Measurements from ENCODE around the gene TEC.

TEC gene

DNA sequence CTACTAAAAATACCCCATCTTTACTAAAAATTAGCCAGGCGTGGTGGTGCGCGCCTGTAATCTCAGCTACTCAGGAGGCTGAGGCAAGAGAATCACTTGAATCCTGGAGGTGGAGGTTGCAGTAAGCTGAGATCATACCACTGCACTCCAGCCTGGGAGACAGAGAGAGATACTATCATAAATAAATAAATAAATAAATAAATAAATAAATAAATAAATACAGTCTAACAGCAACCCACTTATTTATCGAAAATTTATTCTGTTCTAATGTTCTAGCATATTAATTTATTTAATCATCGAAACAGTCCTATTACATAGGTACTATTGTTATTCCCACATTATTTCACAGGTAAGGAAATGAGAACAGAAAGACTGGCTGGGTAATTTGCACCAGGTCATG lies 117.4 kb downstream of the TEC start:
- Histone ChIP-seq H3K4me1 (ENCODE audit: insufficient read depth, poor library complexity, severe bottlenecking) (no peaks in the 10 kb centered on the region), H3K27me3 (ENCODE audit: insufficient read depth, poor library complexity, severe bottlenecking) (no peaks in the 10 kb centered on the region), H3K36me3 (ENCODE audit: low read depth) (no peaks in the 10 kb centered on the region), H3K27ac (ENCODE audit: poor library complexity, severe bottlenecking) (no peak overlapping the region), H3K4me3 (ENCODE audit: severe bottlenecking) (no peak overlapping the region), H3K9me3 (ENCODE audit: severe bottlenecking) (peaks cover 4% of the 10 kb centered on the region)
- DNase-seq (ENCODE audit: low spot score) (no peak), ATAC-seq (ENCODE audit: low read depth) (no peak)
- TF ChIP-seq, protein P1, sequence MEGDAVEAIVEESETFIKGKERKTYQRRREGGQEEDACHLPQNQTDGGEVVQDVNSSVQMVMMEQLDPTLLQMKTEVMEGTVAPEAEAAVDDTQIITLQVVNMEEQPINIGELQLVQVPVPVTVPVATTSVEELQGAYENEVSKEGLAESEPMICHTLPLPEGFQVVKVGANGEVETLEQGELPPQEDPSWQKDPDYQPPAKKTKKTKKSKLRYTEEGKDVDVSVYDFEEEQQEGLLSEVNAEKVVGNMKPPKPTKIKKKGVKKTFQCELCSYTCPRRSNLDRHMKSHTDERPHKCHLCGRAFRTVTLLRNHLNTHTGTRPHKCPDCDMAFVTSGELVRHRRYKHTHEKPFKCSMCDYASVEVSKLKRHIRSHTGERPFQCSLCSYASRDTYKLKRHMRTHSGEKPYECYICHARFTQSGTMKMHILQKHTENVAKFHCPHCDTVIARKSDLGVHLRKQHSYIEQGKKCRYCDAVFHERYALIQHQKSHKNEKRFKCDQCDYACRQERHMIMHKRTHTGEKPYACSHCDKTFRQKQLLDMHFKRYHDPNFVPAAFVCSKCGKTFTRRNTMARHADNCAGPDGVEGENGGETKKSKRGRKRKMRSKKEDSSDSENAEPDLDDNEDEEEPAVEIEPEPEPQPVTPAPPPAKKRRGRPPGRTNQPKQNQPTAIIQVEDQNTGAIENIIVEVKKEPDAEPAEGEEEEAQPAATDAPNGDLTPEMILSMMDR (IDR thresholded peaks at IDR 0.05; ENCODE audit: poor library complexity, severe bottlenecking) = no peak

DNA sequence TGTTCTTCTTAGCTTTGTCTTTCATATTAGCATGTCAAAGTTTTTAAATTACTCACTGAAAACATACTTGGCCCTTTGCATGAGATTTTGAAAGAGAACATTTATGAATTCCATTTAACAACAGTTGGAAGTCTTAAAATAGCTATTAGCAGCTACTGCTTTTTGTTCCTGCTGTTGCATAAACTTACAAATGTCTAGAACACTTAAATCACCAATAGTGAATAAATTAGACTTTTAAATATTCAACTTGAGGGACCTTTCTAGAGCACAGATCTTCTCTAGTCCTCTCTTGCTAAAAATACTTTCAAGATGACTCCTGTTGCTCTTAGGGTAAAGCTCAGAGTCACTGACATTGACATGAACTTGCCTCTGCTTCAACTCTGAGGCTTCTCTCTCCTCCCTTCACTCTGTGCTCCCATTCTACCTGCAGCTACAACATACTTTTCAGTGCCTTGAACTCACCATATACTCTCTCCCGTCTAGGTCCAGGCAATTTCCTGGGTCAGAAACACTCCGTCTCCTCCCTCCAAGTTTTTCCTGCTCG lies 119.7 kb downstream of the TEC start:
- Histone ChIP-seq H3K27ac (ENCODE audit: poor library complexity, severe bottlenecking) (no peak overlapping the region), H3K36me3 (ENCODE audit: low read depth) (no peaks in the 10 kb centered on the region), H3K4me1 (ENCODE audit: insufficient read depth, poor library complexity, severe bottlenecking) (no peaks in the 10 kb centered on the region), H3K9me3 (ENCODE audit: severe bottlenecking) (peaks cover 4% of the 10 kb centered on the region), H3K4me3 (ENCODE audit: severe bottlenecking) (no peak overlapping the region), H3K27me3 (ENCODE audit: insufficient read depth, poor library complexity, severe bottlenecking) (no peaks in the 10 kb centered on the region)
- TF ChIP-seq, protein P1 (IDR thresholded peaks at IDR 0.05; ENCODE audit: poor library complexity, severe bottlenecking) = no peak
- ATAC-seq (ENCODE audit: low read depth) (no peak), DNase-seq (ENCODE audit: low spot score) (no peak)

DNA sequence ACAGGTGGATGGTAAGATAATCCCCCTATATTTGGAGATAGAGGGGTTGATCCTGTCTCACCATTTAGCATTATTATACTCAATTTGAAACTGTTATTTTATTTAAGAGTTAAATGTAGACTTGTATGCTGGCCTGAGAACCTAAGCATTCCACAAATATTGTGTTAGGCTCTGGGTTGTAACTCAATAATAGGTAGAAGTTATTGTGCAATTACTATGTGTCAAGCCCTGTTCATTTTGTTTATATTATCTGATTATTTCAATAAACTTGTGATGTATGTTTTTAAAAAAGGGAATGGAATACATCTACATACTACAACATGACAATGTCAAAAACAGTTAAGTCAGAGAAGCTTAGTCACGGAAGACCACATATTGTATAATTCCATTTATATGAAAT lies 122.0 kb downstream of the TEC start:
- H3K9me3 ChIP-seq (ENCODE audit: severe bottlenecking) = no peaks in the 10 kb centered on the region

DNA sequence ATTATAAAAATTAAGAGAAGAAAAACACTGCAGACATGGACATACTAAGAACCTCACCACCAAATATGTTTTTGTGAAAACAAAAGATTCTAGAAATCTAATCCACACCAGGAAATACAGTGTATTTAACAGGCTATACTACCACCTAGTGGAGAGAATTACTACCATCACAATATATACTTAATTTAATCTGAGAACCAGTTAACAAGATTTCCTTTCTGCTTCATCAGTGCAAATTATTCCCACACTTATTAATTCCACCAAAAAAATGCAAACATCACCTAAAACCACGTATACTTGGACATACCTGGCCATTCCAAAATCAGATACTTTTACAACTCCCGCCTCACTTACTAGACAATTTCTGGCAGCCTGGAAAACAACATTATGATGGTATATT lies 128.6 kb downstream of the TEC start:
- Histone ChIP-seq H3K9me3 (ENCODE audit: severe bottlenecking) (no peaks in the 10 kb centered on the region), H3K27ac (ENCODE audit: poor library complexity, severe bottlenecking) (no peak overlapping the region), H3K27me3 (ENCODE audit: insufficient read depth, poor library complexity, severe bottlenecking) (no peaks in the 10 kb centered on the region), H3K4me3 (ENCODE audit: severe bottlenecking) (no peak overlapping the region), H3K4me1 (ENCODE audit: insufficient read depth, poor library complexity, severe bottlenecking) (no peaks in the 10 kb centered on the region), H3K36me3 (ENCODE audit: low read depth) (no peaks in the 10 kb centered on the region)
- ATAC-seq (ENCODE audit: low read depth) = peak; percentile 65
- TF ChIP-seq, protein P1 (IDR thresholded peaks at IDR 0.05; ENCODE audit: poor library complexity, severe bottlenecking) = peak; percentile 76
- DNase-seq (ENCODE audit: low spot score) = no peak

More for the DNA sequence above, 122.0 kb downstream of the TEC start:
- Histone ChIP-seq H3K36me3 (ENCODE audit: low read depth) (no peaks in the 10 kb centered on the region), H3K27ac (ENCODE audit: poor library complexity, severe bottlenecking) (no peak overlapping the region), H3K4me1 (ENCODE audit: insufficient read depth, poor library complexity, severe bottlenecking) (no peaks in the 10 kb centered on the region), H3K27me3 (ENCODE audit: insufficient read depth, poor library complexity, severe bottlenecking) (no peaks in the 10 kb centered on the region), H3K4me3 (ENCODE audit: severe bottlenecking) (no peak overlapping the region)
- ATAC-seq (ENCODE audit: low read depth) = no peak
- TF ChIP-seq, protein P1 (IDR thresholded peaks at IDR 0.05; ENCODE audit: poor library complexity, severe bottlenecking) = no peak
- no peak for DNase-seq (ENCODE audit: low spot score)

DNA sequence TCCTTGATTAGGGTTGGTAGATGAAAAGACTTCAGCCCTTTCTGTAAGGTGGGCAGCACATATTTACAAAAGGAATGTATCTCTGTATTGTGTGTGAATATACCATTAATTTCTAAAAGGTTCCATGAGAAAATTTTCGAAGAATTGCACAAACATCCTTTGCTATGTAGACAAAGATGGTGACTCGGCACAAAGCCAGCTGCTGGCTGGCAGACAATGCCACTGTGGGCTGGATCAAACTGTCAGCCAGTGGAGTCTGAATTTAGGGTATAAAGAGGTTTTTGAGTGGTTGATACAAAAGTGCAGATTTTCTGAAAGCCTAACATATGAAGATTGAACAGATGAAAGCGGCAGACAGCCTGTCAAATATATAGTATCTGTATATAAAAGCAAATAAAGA lies 129.9 kb downstream of the TEC start:
- H3K27ac ChIP-seq (ENCODE audit: poor library complexity, severe bottlenecking) = no peak overlapping the region

More for the DNA sequence above, 129.9 kb downstream of the TEC start:
- no peaks in the 10 kb centered on the region for H3K4me1 ChIP-seq (ENCODE audit: insufficient read depth, poor library complexity, severe bottlenecking)
- H3K36me3 ChIP-seq (ENCODE audit: low read depth) = no peaks in the 10 kb centered on the region
- ATAC-seq (ENCODE audit: low read depth) (0 out of 3 replicates have a peak, but pooled peaks have one; percentile 35), DNase-seq (ENCODE audit: low spot score) (no peak)
- no peak overlapping the region for H3K4me3 ChIP-seq (ENCODE audit: severe bottlenecking)
- TF ChIP-seq, protein P1 (IDR thresholded peaks at IDR 0.05; ENCODE audit: poor library complexity, severe bottlenecking) = no peak
- H3K9me3 ChIP-seq (ENCODE audit: severe bottlenecking) = no peaks in the 10 kb centered on the region
- no peaks in the 10 kb centered on the region for H3K27me3 ChIP-seq (ENCODE audit: insufficient read depth, poor library complexity, severe bottlenecking)
